Suprapubic skin (tissue), 4 donors: ENCODE data around the gene FLRT2.

Source experiments
- CTCF ChIP-seq, 2 donors: fragments of 200-600 bp in 1 of 2; fragments of 450-650 bp in 1 of 2; sonication (generic) in 1 of 2; IDR thresholded peaks; one replicate each; pipeline ENCODE4 v1.5.1; 2016 to 2019; ENCODE audit warnings: antibody characterized with exemption in 2 of 2, mild to moderate bottlenecking in 1 of 2, moderate library complexity in 1 of 2
- EP300 ChIP-seq: sonication (generic); formaldehyde crosslinking; IDR thresholded peaks from one replicate; pipeline ENCODE4 v1.6.1; 2017; ENCODE audit warnings: antibody characterized with exemption
- POLR2A ChIP-seq, 2 donors: fragments of 450-650 bp; IDR thresholded peaks; one replicate each; pipeline ENCODE4 v1.6.1; 2017; ENCODE audit warnings: antibody characterized with exemption in 2 of 2, mild to moderate bottlenecking in 2 of 2, moderate library complexity in 2 of 2
- POLR2AphosphoS5 ChIP-seq, 3 donors: sonication (generic); formaldehyde crosslinking; IDR thresholded peaks; one replicate each; pipeline ENCODE4 v1.6.1; 2017; ENCODE audit warnings: antibody characterized with exemption in 3 of 3

GRCh38 chr14:85536833-85537190, 6.9 kb downstream of the FLRT2 start:
- TF ChIP-seq POLR2A (IDR thresholded peaks at IDR 0.05) (no peak), CTCF (IDR thresholded peaks at IDR 0.05) (no peak), POLR2AphosphoS5 (IDR thresholded peaks at IDR 0.05) (no peak), EP300 (no peak)
